Endodermal cell (in vitro differentiated cells): ENCODE results near the gene C16orf74. TPM values are rescaled to one million over a fixed set of nuclear protein-coding genes. Genes with fewer than 3 reads are reported as not detected.

Source experiments
- DNase-seq: peaks from one replicate; pipeline ENCODE4 v3.0.0-alpha.2; 2017
- H3K27ac ChIP-seq: 2 replicates; pipeline ENCODE4 v1.5.1; 2013; ENCODE audit warnings: mild to moderate bottlenecking, low read depth, low read length, moderate library complexity
- H3K27me3 ChIP-seq: 2 replicates; pipeline ENCODE4 v1.6.1; 2013; ENCODE audit warnings: mild to moderate bottlenecking, low read length, moderate library complexity; ENCODE audit not compliant: insufficient read depth, control insufficient read depth, poor library complexity, severe bottlenecking
- H3K36me3 ChIP-seq: 2 replicates; pipeline ENCODE4 v1.7.0; 2013; ENCODE audit warnings: mild to moderate bottlenecking, low read length, moderate library complexity; ENCODE audit not compliant: control insufficient read depth, insufficient read depth
- H3K4me1 ChIP-seq: one replicate; pipeline ENCODE4 v1.7.0; 2013; ENCODE audit warnings: low read length; ENCODE audit not compliant: control insufficient read depth, insufficient read depth
- H3K4me3 ChIP-seq: 2 replicates; pipeline ENCODE4 v1.5.1; 2013; ENCODE audit warnings: mild to moderate bottlenecking, low read length, moderate library complexity
- H3K9ac ChIP-seq: 2 replicates; pipeline ENCODE4 v1.6.1; 2013; ENCODE audit warnings: mild to moderate bottlenecking, low read length, moderate library complexity; ENCODE audit not compliant: poor library complexity, severe bottlenecking; ENCODE audit errors: extremely low read depth
- H3K9me3 ChIP-seq: 2 replicates; pipeline ENCODE4 v1.6.1; 2013; ENCODE audit warnings: mild to moderate bottlenecking, low read length, moderate library complexity; ENCODE audit not compliant: control insufficient read depth
- H3K27ac Mint-ChIP-seq: 2 replicates; pipeline ENCODE4 v1.8.0; 2020; ENCODE audit warnings: mixed read lengths
- H3K27me3 Mint-ChIP-seq: 2 replicates; pipeline ENCODE4 v1.8.0; 2021; ENCODE audit warnings: mild to moderate bottlenecking, mixed read lengths; ENCODE audit not compliant: insufficient read depth
- H3K36me3 Mint-ChIP-seq: 2 replicates; pipeline ENCODE4 v1.8.0; 2020; ENCODE audit warnings: low read depth, mixed read lengths
- H3K4me1 Mint-ChIP-seq: 2 replicates; pipeline ENCODE4 v1.8.0; 2020; ENCODE audit warnings: mixed read lengths
- H3K4me3 Mint-ChIP-seq: 2 replicates; pipeline ENCODE4 v1.8.0; 2020; ENCODE audit warnings: mild to moderate bottlenecking, moderate library complexity, mixed read lengths
- H3K9me3 Mint-ChIP-seq: 2 replicates; pipeline ENCODE4 v1.8.0; 2020; ENCODE audit warnings: mild to moderate bottlenecking, mixed read lengths
- WGBS, 2 experiments: methylation state at CpG; one replicate each; pipeline versions ENCODE4 v1.1.5 to v1.1.7; 2013; ENCODE audit warnings: missing lambda C conversion rate in 2 of 2, mixed read lengths in 1 of 2; ENCODE audit not compliant: insufficient coverage in 1 of 2, insufficient read length in 1 of 2; 5-methylcytosine and 5-hydroxymethylcytosine counted together
- total RNA-seq, 2 donors: library from RNA; stranded (reverse); fragmentation: NEBNext Ultra II Directional in 1 of 2; extraction: Animal tissue kit (Norgen Biotek cat#: 25700) in 1 of 2; gene quantifications; 2 replicates in 1 of 2; 3 replicates in 1 of 2; pipeline ENCODE4 v1.2.1, GENCODE V29; 2021
- TF ChIP-seq, protein P1 (sequence below): fragments of 200-600 bp; sonication (generic); conservative IDR thresholded peaks from 2 replicates; pipeline ENCODE4 v1.5.0; 2021; ENCODE audit warnings: antibody characterized with exemption, mild to moderate bottlenecking

The C16orf74 gene
- total RNA-seq, 2 donors from 2014 or later = 3.6 to 7.4 TPM

DNA sequence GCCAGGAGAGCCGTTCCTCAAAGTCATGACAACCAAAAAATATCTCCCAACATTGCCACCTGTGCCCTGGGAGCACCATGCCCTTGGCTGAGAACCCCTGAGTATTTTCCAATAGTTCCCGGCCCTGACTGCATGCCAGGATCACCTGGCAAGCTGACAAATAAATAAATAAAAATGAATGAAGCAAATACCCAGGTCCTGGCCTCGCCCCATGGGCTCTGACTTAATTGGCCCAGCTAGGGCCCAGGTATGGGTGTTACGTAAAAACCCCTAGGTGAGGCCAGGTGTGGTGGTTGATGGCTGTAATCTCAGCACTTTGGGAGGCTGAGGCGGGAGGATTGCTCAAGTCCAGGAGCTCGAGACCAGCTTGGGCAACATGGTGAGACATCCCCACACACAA lies 2.7 kb upstream of the C16orf74 start:
- H3K36me3 ChIP-seq = no peaks in the 10 kb centered on the region
- Mint-ChIP-seq H3K4me3 (no peak overlapping the region), H3K36me3 (no peaks in the 10 kb centered on the region), H3K27ac (no peak overlapping the region), H3K9me3 (no peaks in the 10 kb centered on the region), H3K4me1 (peaks cover 12% of the 10 kb centered on the region), H3K27me3 (peaks cover 25% of the 10 kb centered on the region)
- H3K4me1 ChIP-seq = peaks cover 5% of the 10 kb centered on the region
- H3K4me3 ChIP-seq = no peak overlapping the region
- H3K9ac ChIP-seq = no peak overlapping the region
- H3K27ac ChIP-seq = no peak overlapping the region
- no peak for DNase-seq
- TF ChIP-seq, protein P1, sequence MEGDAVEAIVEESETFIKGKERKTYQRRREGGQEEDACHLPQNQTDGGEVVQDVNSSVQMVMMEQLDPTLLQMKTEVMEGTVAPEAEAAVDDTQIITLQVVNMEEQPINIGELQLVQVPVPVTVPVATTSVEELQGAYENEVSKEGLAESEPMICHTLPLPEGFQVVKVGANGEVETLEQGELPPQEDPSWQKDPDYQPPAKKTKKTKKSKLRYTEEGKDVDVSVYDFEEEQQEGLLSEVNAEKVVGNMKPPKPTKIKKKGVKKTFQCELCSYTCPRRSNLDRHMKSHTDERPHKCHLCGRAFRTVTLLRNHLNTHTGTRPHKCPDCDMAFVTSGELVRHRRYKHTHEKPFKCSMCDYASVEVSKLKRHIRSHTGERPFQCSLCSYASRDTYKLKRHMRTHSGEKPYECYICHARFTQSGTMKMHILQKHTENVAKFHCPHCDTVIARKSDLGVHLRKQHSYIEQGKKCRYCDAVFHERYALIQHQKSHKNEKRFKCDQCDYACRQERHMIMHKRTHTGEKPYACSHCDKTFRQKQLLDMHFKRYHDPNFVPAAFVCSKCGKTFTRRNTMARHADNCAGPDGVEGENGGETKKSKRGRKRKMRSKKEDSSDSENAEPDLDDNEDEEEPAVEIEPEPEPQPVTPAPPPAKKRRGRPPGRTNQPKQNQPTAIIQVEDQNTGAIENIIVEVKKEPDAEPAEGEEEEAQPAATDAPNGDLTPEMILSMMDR = no peak
- peaks cover 25% of the 10 kb centered on the region for H3K27me3 ChIP-seq
- no peaks in the 10 kb centered on the region for H3K9me3 ChIP-seq
- 82 to 94% methylated on average over 2 to 4 of the region's 6 CpGs for WGBS, 2 experiments

DNA sequence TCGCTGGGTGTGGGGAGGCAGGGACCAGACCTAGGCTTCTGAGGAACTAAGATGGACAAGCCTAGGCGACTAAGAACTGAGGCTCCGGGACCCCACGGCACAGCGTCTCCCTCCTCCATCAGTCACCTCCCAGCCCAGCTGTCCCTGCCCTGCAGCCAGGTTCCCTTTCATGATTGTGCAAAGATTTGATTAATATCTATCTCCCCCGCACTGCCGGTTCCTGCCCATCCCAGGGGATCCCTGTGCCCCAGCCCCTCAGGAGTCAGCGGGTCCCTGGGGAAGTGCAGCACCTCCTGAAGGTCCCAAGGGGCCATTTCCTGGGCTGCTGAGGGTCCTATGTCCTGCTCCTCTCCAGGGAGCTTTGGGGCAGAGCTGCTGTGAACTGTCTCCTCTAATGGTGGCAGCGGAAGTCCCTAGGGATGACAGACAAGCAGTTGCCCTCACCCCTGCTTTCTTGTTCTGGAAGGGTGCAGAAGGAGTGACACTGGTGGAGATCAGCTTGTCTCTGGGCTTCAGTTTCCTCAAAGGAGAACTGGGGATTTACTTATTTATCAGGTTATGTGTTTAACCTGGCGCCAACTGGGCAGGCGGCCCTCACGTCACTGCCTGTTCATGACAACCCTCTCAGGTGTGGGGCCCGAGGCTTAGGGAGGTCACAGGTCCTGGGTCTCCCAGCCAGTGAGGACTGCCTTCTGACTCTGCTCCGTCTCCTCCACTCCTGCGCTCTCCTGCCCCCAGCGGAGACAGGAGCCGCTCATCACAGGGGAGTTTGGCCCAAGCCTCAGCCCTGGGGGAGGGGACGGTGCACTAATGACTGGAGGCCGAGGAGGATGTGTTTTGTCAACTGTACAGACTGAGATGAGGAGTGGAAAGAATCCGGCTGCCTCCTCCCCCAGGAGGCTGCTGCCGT lies 1.9 kb upstream of the C16orf74 start:
- H3K36me3 Mint-ChIP-seq = no peaks in the 10 kb centered on the region
- peaks cover 25% of the 10 kb centered on the region for H3K27me3 Mint-ChIP-seq
- Histone ChIP-seq H3K4me3 (no peak overlapping the region), H3K9ac (no peak overlapping the region), H3K27me3 (peaks cover 25% of the 10 kb centered on the region), H3K9me3 (no peaks in the 10 kb centered on the region), H3K4me1 (peaks cover 5% of the 10 kb centered on the region), H3K27ac (no peak overlapping the region), H3K36me3 (no peaks in the 10 kb centered on the region)
- TF ChIP-seq, protein P1 = peak; percentile 58
- H3K4me3 Mint-ChIP-seq = no peak overlapping the region
- DNase-seq = peak; percentile 88
- H3K4me1 Mint-ChIP-seq = peaks cover 12% of the 10 kb centered on the region
- no peaks in the 10 kb centered on the region for H3K9me3 Mint-ChIP-seq
- no peak overlapping the region for H3K27ac Mint-ChIP-seq
- 59 to 62% methylated on average over 18 to 21 of the region's 21 CpGs for WGBS, 2 experiments

DNA sequence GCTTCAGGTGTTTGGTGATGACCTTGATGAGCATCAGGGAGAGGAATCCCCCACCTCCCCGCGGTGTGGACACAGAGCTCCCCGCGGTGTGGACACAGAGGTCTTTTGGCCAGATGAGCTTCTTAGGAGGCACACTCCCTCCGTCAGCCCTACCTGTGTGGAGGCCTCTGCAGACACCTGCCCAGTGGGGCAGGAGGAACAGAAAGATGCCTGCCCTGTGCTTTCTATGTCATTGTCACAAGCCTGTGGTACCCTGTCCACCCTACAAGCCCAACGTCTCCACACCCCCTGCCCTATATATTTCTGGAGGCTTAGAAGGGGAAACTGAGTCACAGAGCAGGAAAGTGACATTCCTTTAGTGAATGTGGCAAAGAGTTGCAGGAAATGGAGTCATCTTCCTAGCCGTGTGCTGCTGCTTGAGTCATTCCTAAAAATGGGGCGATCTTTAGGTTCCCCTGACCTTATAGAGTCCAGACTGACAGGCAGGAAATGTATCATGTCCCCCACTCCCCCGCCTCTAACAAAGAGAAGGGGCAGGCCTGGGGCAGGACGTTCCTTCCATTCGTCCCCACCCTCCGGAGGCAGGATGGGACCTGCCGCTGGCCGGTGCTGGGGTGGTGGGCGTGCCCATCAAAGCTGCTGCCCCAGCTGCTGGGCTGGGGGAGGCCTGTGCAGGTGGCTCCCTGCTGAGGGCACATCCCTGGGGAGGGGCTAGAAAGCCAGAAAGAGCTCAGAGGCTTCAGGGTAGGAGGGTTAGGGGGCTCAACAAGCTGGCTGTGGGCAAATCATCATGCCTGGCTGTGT lies 1.0 kb upstream of the C16orf74 start:
- peaks cover 25% of the 10 kb centered on the region for H3K27me3 Mint-ChIP-seq
- no peaks in the 10 kb centered on the region for H3K36me3 ChIP-seq
- DNase-seq = peak; percentile 83
- peaks cover 13% of the 10 kb centered on the region for H3K4me1 Mint-ChIP-seq
- H3K4me1 ChIP-seq = peaks cover 5% of the 10 kb centered on the region
- H3K36me3 Mint-ChIP-seq = no peaks in the 10 kb centered on the region
- no peak overlapping the region for H3K9ac ChIP-seq
- no peak overlapping the region for H3K27ac Mint-ChIP-seq
- 43 to 47% methylated on average over 7 to 15 of the region's 15 CpGs for WGBS, 2 experiments
- H3K4me3 Mint-ChIP-seq = peak overlapping the region; percentile 42
- no peak overlapping the region for H3K4me3 ChIP-seq
- TF ChIP-seq, protein P1 = no peak
- H3K9me3 Mint-ChIP-seq = no peaks in the 10 kb centered on the region
- H3K27me3 ChIP-seq = peaks cover 25% of the 10 kb centered on the region
- no peak overlapping the region for H3K27ac ChIP-seq
- no peaks in the 10 kb centered on the region for H3K9me3 ChIP-seq
